SIG-M5 (cell line): ENCODE measurements around the gene FLCN.
"Not testable (repeated sequence)": the region's sequence is repeated elsewhere in the genome, so short reads cannot be mapped to it uniquely, and the experiment has no call there.

ENCODE experiments used
- DNase-seq: peaks from one replicate; lab custom pipeline; 2025; lab: John Stamatoyannopoulos, UW

Gene FLCN

GRCh38 chr17:17206913-17207335, 30.0 kb downstream of the FLCN start:
- no peak for DNase-seq

GRCh38 chr17:17206124-17206912, 30.6 kb downstream of the FLCN start, which contains the start of gene PLD6:
Gene PLD6 (minus strand): TSS chr17:17206333. CDS start chr17:17206286, 47 bp downstream.
- DNase-seq: peak; percentile 54

- DNase-seq: no peak
Measured at GRCh38 chr17:17205368-17206123, 31.4 kb downstream of the FLCN start.

- DNase-seq: no peak
Measured at GRCh38 chr17:17204635-17205231, 32.2 kb downstream of the FLCN start.

GRCh38 chr17:17204041-17204591, 32.9 kb downstream of the FLCN start:
- DNase-seq: no peak

- DNase-seq: no peak
Measured at GRCh38 chr17:17203173-17203730, 33.7 kb downstream of the FLCN start.

- no peak for DNase-seq
Measured at GRCh38 chr17:17201907-17202306, 35.1 kb downstream of the FLCN start.

- DNase-seq: no peak
Measured at GRCh38 chr17:17201271-17201670, 35.7 kb downstream of the FLCN start.

GRCh38 chr17:17200831-17201230, 36.1 kb downstream of the FLCN start:
- no peak for DNase-seq

- DNase-seq: no peak
Measured at GRCh38 chr17:17200311-17200710, 36.7 kb downstream of the FLCN start.

GRCh38 chr17:17198281-17198680, 38.7 kb downstream of the FLCN start:
- DNase-seq: no peak

- DNase-seq: no peak
Measured at GRCh38 chr17:17196776-17197175, 40.2 kb downstream of the FLCN start.

- DNase-seq: not testable (repeated sequence)
Measured at GRCh38 chr17:17195466-17195865, 41.5 kb downstream of the FLCN start.

GRCh38 chr17:17191961-17192381, 45.0 kb downstream of the FLCN start:
- DNase-seq: no peak

- DNase-seq: no peak
Measured at GRCh38 chr17:17191346-17191792, 45.6 kb downstream of the FLCN start.

- no peak for DNase-seq
Measured at GRCh38 chr17:17190188-17190587, 46.8 kb downstream of the FLCN start.

GRCh38 chr17:17189559-17189958, 47.4 kb downstream of the FLCN start:
- no peak for DNase-seq

- no peak for DNase-seq
Measured at GRCh38 chr17:17188586-17188985, 48.4 kb downstream of the FLCN start.

- DNase-seq: no peak
Measured at GRCh38 chr17:17186551-17187505, 50.1 kb downstream of the FLCN start.

GRCh38 chr17:17186051-17186450, 50.9 kb downstream of the FLCN start:
- no peak for DNase-seq
